ENCODE data around the gene RILPL2.
"Not testable (repeated sequence)": the region's sequence is repeated elsewhere in the genome, so short reads cannot be mapped to it uniquely, and the experiment has no call there.

The RILPL2 gene

GRCh38 chr12:123449249-123449733 is 12.8 kb upstream of the RILPL2 start:
- no peak for DNase-seq

- no peak for DNase-seq
Measured at GRCh38 chr12:123446333-123446713, 9.8 kb upstream of the RILPL2 start.

GRCh38 chr12:123445388-123446332 is 9.2 kb upstream of the RILPL2 start:
- DNase-seq: no peak

GRCh38 chr12:123444092-123445026 is 7.9 kb upstream of the RILPL2 start:
- DNase-seq: no peak

GRCh38 chr12:123442774-123443173 is 6.3 kb upstream of the RILPL2 start:
- peak; percentile 38 for DNase-seq

GRCh38 chr12:123441523-123442164 is 5.2 kb upstream of the RILPL2 start:
- no peak for DNase-seq

GRCh38 chr12:123435636-123436016 is 858 bp downstream of the RILPL2 start:
- no peak for DNase-seq

GRCh38 chr12:123433615-123434014 is 2.9 kb downstream of the RILPL2 start:
- DNase-seq: peak; percentile 20

- peak; percentile 83 for DNase-seq
Measured at GRCh38 chr12:123431951-123432817, 4.3 kb downstream of the RILPL2 start.

- DNase-seq: not testable (repeated sequence)
Measured at GRCh38 chr12:123429101-123429500, 7.4 kb downstream of the RILPL2 start.

GRCh38 chr12:123428591-123428990 is 7.9 kb downstream of the RILPL2 start:
- no peak for DNase-seq

- no peak for DNase-seq
Measured at GRCh38 chr12:123427036-123427769, 9.3 kb downstream of the RILPL2 start.

GRCh38 chr12:123421314-123421713 is 15.2 kb downstream of the RILPL2 start:
- no peak for DNase-seq

GRCh38 chr12:123410041-123410412 is 26.5 kb downstream of the RILPL2 start:
- DNase-seq: no peak

GRCh38 chr12:123409284-123410040 is 27.0 kb downstream of the RILPL2 start:
- not testable (repeated sequence) for DNase-seq

- not testable (repeated sequence) for DNase-seq
Measured at GRCh38 chr12:123408619-123409018, 27.9 kb downstream of the RILPL2 start.

GRCh38 chr12:123407934-123408333 is 28.6 kb downstream of the RILPL2 start:
- DNase-seq: not testable (repeated sequence)

GRCh38 chr12:123407269-123407668 is 29.2 kb downstream of the RILPL2 start:
- not testable (repeated sequence) for DNase-seq

GRCh38 chr12:123404581-123404980 is 31.9 kb downstream of the RILPL2 start:
- DNase-seq: no peak

All from OCI-M1 (cell line).